WERI-Rb-1 (cell line): Measurements from ENCODE around the gene SLC30A7.

Experiments
- DNase-seq: peaks from one replicate; pipeline ENCODE4 v3.0.0-alpha.2; 2020
- H3K27ac ChIP-seq: fragments of 250-450 bp; sonication (Bioruptor Pico); 2 replicates; pipeline ENCODE4 v1.5.1; 2020; ENCODE audit warnings: mild to moderate bottlenecking, moderate library complexity
- H3K27me3 ChIP-seq: fragments of 250-450 bp; sonication (Bioruptor Pico); 2 replicates; pipeline ENCODE4 v1.5.1; 2021; ENCODE audit warnings: mild to moderate bottlenecking, low read depth, moderate library complexity; ENCODE audit not compliant: insufficient read depth, severe bottlenecking
- H3K36me3 ChIP-seq: fragments of 250-450 bp; sonication (Bioruptor Pico); 2 replicates; pipeline ENCODE4 v1.5.1; 2020; ENCODE audit warnings: mild to moderate bottlenecking, moderate library complexity
- H3K4me3 ChIP-seq: 2 replicates; pipeline ENCODE4 v1.5.1; 2011; ENCODE audit warnings: low read depth, mild to moderate bottlenecking, control low read depth, low read length
- H3K9me3 ChIP-seq: fragments of 250-450 bp; sonication (Bioruptor Pico); 2 replicates; pipeline ENCODE4 v1.5.1; 2021; ENCODE audit warnings: mild to moderate bottlenecking, moderate library complexity; ENCODE audit not compliant: severe bottlenecking
- CTCF ChIP-seq: IDR thresholded peaks from 2 replicates; pipeline ENCODE4 v1.5.1; 2011; ENCODE audit warnings: low read depth, mild to moderate bottlenecking, control low read depth, inconsistent platforms, low read length

SLC30A7 gene

GRCh38 chr1:101013776-101014175, 117.9 kb downstream of the SLC30A7 start:
- TF ChIP-seq CTCF: no peak
- H3K9me3 ChIP-seq: no peaks in the 10 kb centered on the region
- H3K27ac ChIP-seq: no peak overlapping the region
- H3K27me3 ChIP-seq: no peaks in the 10 kb centered on the region
- H3K36me3 ChIP-seq: peaks cover 8% of the 10 kb centered on the region
- no peak for DNase-seq
- no peak overlapping the region for H3K4me3 ChIP-seq

GRCh38 chr1:101017448-101017847, 121.6 kb downstream of the SLC30A7 start:
- no peak overlapping the region for H3K27ac ChIP-seq
- no peak for DNase-seq
- H3K36me3 ChIP-seq: peaks cover 5% of the 10 kb centered on the region

GRCh38 chr1:101022294-101022693, 126.4 kb downstream of the SLC30A7 start:
- no peak for DNase-seq
- no peaks in the 10 kb centered on the region for H3K9me3 ChIP-seq
- no peak overlapping the region for H3K27ac ChIP-seq
- H3K4me3 ChIP-seq: no peak overlapping the region
- no peak for TF ChIP-seq CTCF
- H3K27me3 ChIP-seq: no peaks in the 10 kb centered on the region
- peaks cover 8% of the 10 kb centered on the region for H3K36me3 ChIP-seq

More at GRCh38 chr1:101017448-101017847, 121.6 kb downstream of the SLC30A7 start:
- no peaks in the 10 kb centered on the region for H3K27me3 ChIP-seq
- H3K9me3 ChIP-seq: no peaks in the 10 kb centered on the region
- no peak for TF ChIP-seq CTCF
- H3K4me3 ChIP-seq: no peak overlapping the region

GRCh38 chr1:101025283-101025656, 129.4 kb downstream of the SLC30A7 start:
- H3K4me3 ChIP-seq: peak overlapping the region; percentile 85
- peak overlapping the region; percentile 89 for H3K27ac ChIP-seq
- no peak for TF ChIP-seq CTCF
- H3K9me3 ChIP-seq: no peaks in the 10 kb centered on the region
- no peaks in the 10 kb centered on the region for H3K27me3 ChIP-seq
- H3K36me3 ChIP-seq: peaks cover 8% of the 10 kb centered on the region
- no peak for DNase-seq

- no peak for TF ChIP-seq CTCF
- Histone ChIP-seq H3K27ac (peak within 1 kb of the TSS; percentile 89), H3K4me3 (peak within 1 kb of the TSS; percentile 85), H3K27me3 (no peaks in the 10 kb centered on the region), H3K9me3 (no peaks in the 10 kb centered on the region), H3K36me3 (peaks cover 8% of the 10 kb centered on the region)
- peak; percentile 93 for DNase-seq
Observed at GRCh38 chr1:101025657-101026429, 130.0 kb downstream of the SLC30A7 start, which contains the start of gene DPH5. Gene DPH5 (minus strand): TSS chr1:101025784. CDS start chr1:101025443, 341 bp downstream.

- Histone ChIP-seq H3K4me3 (peak overlapping the region; percentile 85), H3K27ac (peak overlapping the region; percentile 89), H3K36me3 (peaks cover 8% of the 10 kb centered on the region), H3K9me3 (no peaks in the 10 kb centered on the region), H3K27me3 (no peaks in the 10 kb centered on the region)
- TF ChIP-seq CTCF: no peak
- DNase-seq: no peak
Observed at GRCh38 chr1:101026430-101026788, 130.5 kb downstream of the SLC30A7 start.
